OCI-LY1 (cell line): ENCODE measurements around the gene PRPF6.

ENCODE experiments used
- CTCF ChIP-seq: fragments of 200-600 bp; sonication (generic), shearing (Covaris generic); IDR thresholded peaks from 2 replicates; pipeline ENCODE4 v1.5.1; 2017; ENCODE audit warnings: mild to moderate bottlenecking, antibody characterized with exemption, low read length, moderate library complexity, mixed read lengths
- EZH2 ChIP-seq: fragments of 200-600 bp; sonication (generic), shearing (Covaris generic); IDR thresholded peaks from 2 replicates; pipeline ENCODE4 v1.8.0; 2017; ENCODE audit warnings: borderline replicate concordance, mixed run types, mild to moderate bottlenecking, antibody characterized with exemption, low read length, moderate library complexity, mixed read lengths

- TF ChIP-seq CTCF (no peak), EZH2 (no peak)
Measured at GRCh38 chr20:63968928-63969760, 11.8 kb upstream of the PRPF6 start.
